Omental fat pad (tissue), 4 donors: Measurements from ENCODE around the gene FGD4. TPM values are rescaled to one million over a fixed set of nuclear protein-coding genes. Genes with fewer than 3 reads are reported as not detected.

Experiments
- ATAC-seq: fragments of 150-250 bp; one replicate; pipeline ENCODE4 v1.9.1; 2016; ENCODE audit warnings: mild to moderate bottlenecking, moderate library complexity; ENCODE audit not compliant: low FRiP score
- DNase-seq: peaks from one replicate; pipeline ENCODE4 v3.0.0-alpha.2; 2019; ENCODE audit warnings: low spot score
- total RNA-seq, 4 donors: library from RNA; depleted of rRNA; stranded (reverse); fragments of >200 nt; gene quantifications; one replicate each; pipeline ENCODE4 v1.1.0, GENCODE V29; 2016
- TF ChIP-seq, protein P1 (sequence below), 3 donors: fragments of 450-650 bp; IDR thresholded peaks; one replicate each; pipeline ENCODE4 v1.5.1; 2016 to 2017; ENCODE audit warnings: antibody characterized with exemption in 3 of 3, mild to moderate bottlenecking in 3 of 3, moderate library complexity in 2 of 3

FGD4 gene
- total RNA-seq, 4 donors from 2014 or later: 43.1 to 111 (median 51.5) TPM

DNA sequence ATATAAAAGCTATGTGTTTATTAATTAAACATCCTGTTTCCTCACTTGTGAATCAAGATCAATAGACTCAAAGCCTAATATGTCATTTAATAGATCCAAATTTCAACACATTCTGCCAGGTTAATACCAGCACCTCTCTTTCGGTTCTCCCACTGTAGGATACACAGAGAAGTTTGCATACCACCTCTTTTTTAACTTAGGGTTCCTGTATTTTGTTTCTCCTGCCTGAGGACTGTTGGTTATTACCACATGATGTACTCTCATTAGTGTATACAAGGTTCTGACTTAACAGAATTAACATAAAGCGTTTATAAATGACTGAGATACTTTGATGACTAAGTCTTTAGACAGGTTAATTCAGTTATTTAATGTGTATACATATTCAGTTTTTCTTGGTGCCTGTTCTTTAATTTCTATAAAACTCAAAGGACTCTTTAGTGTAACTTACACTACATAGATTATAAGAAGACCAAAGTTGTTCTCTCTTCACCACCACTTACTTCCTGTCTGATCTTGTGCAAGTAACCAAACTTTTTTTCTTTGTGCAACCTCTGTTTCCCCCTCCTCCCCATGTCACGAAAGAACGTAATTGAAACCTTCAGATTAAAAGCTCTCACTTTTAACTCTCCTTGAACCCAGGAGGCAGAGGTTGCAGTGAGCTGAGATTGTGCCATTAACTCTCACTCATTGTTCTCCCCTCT lies 190.0 kb downstream of the FGD4 start:
- ATAC-seq (no peak), DNase-seq (no peak)
- TF ChIP-seq, protein P1, sequence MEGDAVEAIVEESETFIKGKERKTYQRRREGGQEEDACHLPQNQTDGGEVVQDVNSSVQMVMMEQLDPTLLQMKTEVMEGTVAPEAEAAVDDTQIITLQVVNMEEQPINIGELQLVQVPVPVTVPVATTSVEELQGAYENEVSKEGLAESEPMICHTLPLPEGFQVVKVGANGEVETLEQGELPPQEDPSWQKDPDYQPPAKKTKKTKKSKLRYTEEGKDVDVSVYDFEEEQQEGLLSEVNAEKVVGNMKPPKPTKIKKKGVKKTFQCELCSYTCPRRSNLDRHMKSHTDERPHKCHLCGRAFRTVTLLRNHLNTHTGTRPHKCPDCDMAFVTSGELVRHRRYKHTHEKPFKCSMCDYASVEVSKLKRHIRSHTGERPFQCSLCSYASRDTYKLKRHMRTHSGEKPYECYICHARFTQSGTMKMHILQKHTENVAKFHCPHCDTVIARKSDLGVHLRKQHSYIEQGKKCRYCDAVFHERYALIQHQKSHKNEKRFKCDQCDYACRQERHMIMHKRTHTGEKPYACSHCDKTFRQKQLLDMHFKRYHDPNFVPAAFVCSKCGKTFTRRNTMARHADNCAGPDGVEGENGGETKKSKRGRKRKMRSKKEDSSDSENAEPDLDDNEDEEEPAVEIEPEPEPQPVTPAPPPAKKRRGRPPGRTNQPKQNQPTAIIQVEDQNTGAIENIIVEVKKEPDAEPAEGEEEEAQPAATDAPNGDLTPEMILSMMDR (IDR thresholded peaks at IDR 0.05): no peak

DNA sequence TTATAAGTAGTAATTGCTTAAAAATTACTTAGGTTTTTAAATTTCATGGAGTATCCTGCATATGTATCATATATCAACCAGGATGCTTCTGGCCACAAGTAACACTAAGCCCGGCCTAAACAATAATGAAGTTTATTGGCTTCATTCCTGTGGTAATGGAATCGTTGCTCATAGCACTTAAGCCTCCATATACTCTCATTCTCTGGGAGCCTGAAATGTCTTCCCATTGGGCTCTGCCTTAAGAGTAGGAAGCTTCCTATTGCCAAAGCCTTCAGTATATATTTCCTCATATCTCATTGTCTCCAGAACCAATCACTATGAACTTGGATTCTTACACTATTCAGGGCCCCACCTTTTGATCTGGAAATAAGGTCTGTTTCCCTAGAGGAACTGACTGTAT lies 195.9 kb downstream of the FGD4 start:
- ATAC-seq: no peak
- TF ChIP-seq, protein P1 (IDR thresholded peaks at IDR 0.05): no peak
- DNase-seq: no peak

DNA sequence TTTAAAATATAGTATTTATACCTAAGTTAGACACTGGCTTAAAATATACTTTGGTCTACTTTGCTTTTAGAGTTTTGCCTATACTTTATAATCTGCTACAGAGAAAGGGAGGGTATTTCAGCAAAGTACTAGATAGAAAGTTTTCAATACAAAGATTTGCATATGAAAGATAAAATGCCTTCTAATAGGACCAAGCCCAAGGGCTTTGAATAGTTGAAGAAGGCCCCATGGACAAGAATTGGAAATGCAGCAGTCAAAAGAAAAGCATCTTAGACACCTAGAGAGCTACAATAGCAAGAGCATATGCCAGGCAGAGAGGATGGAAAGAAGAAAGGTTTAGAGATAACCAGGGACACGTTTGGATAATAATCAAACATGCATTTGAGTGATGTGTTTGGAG lies 196.7 kb downstream of the FGD4 start:
- ATAC-seq (no peak), DNase-seq (no peak)
- TF ChIP-seq, protein P1 (IDR thresholded peaks at IDR 0.05): no peak

DNA sequence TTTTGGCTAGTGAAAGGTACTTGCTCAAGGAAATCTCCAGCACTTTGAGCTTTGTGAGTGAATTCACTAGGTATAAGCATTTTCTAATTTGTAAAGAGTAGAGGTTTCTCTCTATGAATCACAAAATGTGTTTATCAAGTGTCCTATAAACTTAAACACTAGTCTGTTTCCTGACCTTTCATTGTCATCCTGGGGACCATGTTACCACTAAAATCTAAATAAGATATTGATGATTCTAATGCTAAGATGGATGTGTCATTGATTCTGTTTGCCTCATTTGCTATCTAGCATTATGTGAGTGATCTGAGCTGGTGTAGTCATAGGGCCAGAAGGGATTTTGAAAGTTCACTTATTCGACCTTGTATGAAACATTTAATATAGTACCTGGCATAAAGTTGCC lies 199.3 kb downstream of the FGD4 start:
- DNase-seq (no peak), ATAC-seq (no peak)
- TF ChIP-seq, protein P1 (IDR thresholded peaks at IDR 0.05): no peak

DNA sequence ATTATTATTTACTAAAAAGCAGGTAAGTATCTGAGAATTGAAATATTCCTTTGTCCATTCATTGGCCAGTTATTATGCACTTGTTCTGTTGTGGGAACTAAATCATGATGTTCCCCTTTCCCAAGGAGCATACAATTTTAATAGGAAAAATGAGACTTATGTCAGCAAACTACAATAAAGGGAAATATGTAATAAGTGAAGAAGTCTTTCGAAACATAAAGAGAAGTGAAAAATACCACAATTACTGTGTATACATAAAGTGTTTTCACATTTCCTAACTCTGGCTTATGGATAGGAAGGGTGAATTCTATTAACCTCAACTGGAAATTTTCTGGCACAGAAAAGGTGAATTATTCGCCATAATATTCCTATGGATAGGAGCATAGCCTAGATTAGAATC lies 201.3 kb downstream of the FGD4 start:
- DNase-seq (no peak), ATAC-seq (no peak)
- TF ChIP-seq, protein P1 (IDR thresholded peaks at IDR 0.05): no peak

DNA sequence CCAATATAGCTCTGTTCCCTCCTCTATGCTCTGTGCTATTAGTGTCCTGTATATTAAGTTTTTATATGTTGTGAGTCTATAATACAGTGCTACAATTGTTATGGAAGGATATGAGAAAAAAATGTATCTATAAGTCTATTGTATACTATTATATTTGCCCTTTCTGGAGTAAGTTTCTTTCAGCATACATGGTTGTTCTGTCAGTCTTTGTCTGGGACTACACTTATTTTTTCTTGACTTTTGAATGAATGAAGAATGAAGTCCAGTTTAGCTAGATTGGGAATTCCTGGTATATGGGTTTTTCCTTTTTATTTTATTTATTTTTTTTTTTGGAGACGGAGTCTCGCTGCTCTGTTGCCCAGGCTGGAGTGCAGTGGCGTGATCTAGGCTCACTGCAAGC lies 203.7 kb downstream of the FGD4 start:
- DNase-seq (no peak), ATAC-seq (no peak)
- TF ChIP-seq, protein P1 (IDR thresholded peaks at IDR 0.05): no peak

DNA sequence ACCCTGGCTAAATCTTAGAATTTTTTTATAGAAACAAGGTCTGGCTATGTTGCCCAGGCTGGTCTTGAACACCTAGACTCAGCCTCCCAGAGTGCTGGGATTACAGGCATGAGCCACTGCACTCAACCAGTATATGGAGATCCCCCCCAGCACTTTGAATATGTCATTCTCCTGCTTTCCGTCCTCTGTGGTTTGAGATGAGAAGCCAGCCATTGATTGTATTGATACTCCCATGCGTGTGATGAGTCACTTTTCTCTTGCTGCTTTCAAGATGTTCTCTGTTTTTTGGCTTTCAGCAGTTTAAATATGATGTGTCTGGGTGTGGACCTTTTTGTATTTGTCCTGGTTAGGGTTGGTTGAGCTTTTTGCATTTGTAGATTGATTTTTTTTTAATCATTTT lies 204.5 kb downstream of the FGD4 start:
- DNase-seq: no peak
- ATAC-seq: no peak
- TF ChIP-seq, protein P1 (IDR thresholded peaks at IDR 0.05): no peak
